Measurements from ENCODE around the gene WDR59. TPM values are rescaled to one million over a fixed set of nuclear protein-coding genes. Genes with fewer than 3 reads are reported as not detected.

Gene WDR59
- total and polyA plus RNA-seq, 9 of the 15 experiments (the other 6 are each of a cell fraction or from before 2014, with no cell fraction given): 12.7 to 126 (median 34.7) TPM

DNA sequence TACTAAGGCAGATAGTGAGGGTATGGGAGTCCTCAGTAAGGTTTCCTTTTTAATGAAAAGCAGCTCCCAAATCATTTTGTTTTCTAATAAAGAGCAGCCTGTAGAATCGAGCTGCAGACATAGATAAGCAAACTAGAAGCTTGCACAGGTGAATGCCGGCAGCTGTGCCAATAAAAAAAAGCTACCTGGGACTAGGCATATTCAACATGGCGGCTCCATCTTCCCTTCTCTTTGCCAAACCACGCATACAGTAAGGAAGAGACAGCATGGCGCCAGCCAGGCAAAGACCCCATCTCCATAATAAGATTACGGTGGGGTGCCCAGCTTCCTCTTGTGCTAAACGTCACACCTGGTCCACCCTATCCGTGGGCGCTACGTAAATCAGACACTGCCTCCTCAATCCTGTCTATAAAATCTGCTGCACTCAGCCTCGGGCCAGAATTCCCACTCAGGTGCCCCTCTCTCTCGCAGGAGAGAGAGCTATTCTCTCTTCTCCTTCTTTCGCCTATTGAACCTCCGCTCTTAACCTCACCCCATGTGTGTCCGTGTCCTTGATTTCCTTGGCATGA is 117.6 kb downstream of the WDR59 start:
- Histone ChIP-seq H3K9me1 (ENCODE audit: control insufficient read depth, insufficient read depth, low read length) (no peaks in the 10 kb centered on the region), H2AFZ (ENCODE audit: low read depth, low read length) (no peak overlapping the region), H3K36me3 (ENCODE audit: control insufficient read depth, insufficient read depth, low read length) (peaks cover 6% of the 10 kb centered on the region; the same call in 1 of the 3 replicates), H3K9ac (ENCODE audit: insufficient read depth in 1 of 2, low read depth in 2 of 2, low read length in 2 of 2) (no peak overlapping the region), H3K4me3 (no peak overlapping the region), H3K27ac (ENCODE audit: extremely low read depth, low read depth, low read length) (no peak overlapping the region), H3K4me1 (replicated peaks in 1 of 2; ENCODE audit: control insufficient read depth in 2 of 2, insufficient read depth in 2 of 2, low read length in 2 of 2) (no peaks in the 10 kb centered on the region), H3K4me2 (ENCODE audit: insufficient read depth, low read length) (no peak overlapping the region), H3K79me2 (ENCODE audit: control insufficient read depth, insufficient read depth, low read length) (no peaks in the 10 kb centered on the region), H3K9me3 (replicated peaks; ENCODE audit: control insufficient read depth, insufficient read depth, low read depth, low read length) (no peaks in the 10 kb centered on the region), H4K20me1 (replicated peaks; ENCODE audit: control insufficient read depth, insufficient read depth, low read length) (no peaks in the 10 kb centered on the region), H3K27me3 (ENCODE audit: control insufficient read depth in 2 of 2, insufficient read depth in 2 of 2, low read length in 2 of 2) (no peaks in the 10 kb centered on the region)
- intact Hi-C loops (cut with micrococcal nuclease): loop anchor here (10.0 kb wide), 1 partner anchor 267 kb away; no protein-coding TSS in a partner anchor
- ChIA-PET POLR2A (no interaction called here), CTCF (ENCODE audit: low intra/inter-chr PET ratio) (no interaction called here)
- no TSS peak for BruUV-seq (replicated peaks)
- ATAC-seq (no peak), DNase-seq (ENCODE audit: extremely low read depth in 1 of 4, low spot score in 3 of 4) (no peak), FAIRE-seq (no peak)
- no peak for TF ChIP-seq ZNF551 (CRISPR knock-in tag; IDR thresholded peaks at IDR 0.05)
- peak; percentile 29 for TF ChIP-seq ZFP36 (IDR thresholded peaks at IDR 0.05; ENCODE audit: low read depth, low read length, partially characterized antibody)
- WGBS (ENCODE audit: insufficient coverage, low coverage, missing lambda C conversion rate): 49% methylated on average over 15 of the region's 15 CpGs
- in situ Hi-C loops (cut with MboI): no loop called here

DNA sequence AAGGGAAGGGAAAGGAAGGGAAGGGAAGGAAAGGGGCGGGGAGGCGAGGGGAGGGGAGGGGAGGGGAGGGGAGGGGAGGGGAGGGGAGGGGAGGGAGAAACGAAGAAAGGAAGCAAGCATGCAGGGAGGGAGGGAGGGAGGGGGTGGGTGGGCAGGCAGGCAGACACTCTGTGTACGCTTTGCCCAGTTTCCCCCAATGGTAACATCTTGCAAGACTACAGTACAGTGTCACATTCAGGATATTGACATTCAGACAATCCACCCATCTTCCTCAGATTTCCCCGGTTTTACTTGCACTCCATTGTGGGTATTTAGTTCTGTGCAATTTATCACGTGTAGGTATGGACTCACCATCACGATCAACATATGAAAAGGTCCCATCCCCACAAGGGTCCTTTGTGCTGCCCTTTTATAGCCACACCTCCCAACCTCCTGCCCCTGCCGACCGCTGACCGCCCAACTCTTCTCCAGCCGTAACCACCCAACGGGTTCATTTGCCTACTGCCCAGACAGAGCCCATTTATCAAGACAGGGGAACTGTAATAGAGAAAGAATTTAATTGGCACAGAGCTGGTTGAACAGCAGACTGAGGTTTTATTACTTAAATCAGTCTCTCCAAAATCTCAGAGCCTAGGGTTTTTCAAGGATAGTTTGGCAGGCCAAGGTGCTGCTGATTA is 118.9 kb downstream of the WDR59 start:
- Histone ChIP-seq H3K9me3 (replicated peaks; ENCODE audit: control insufficient read depth, insufficient read depth, low read depth, low read length) (no peaks in the 10 kb centered on the region), H3K4me1 (replicated peaks in 1 of 2; ENCODE audit: control insufficient read depth in 2 of 2, insufficient read depth in 2 of 2, low read length in 2 of 2) (no peaks in the 10 kb centered on the region), H3K27ac (ENCODE audit: extremely low read depth, low read depth, low read length) (no peak overlapping the region), H3K9me1 (ENCODE audit: control insufficient read depth, insufficient read depth, low read length) (no peaks in the 10 kb centered on the region), H3K36me3 (ENCODE audit: control insufficient read depth, insufficient read depth, low read length) (no peaks in the 10 kb centered on the region), H2AFZ (ENCODE audit: low read depth, low read length) (no peak overlapping the region), H3K27me3 (ENCODE audit: control insufficient read depth in 2 of 2, insufficient read depth in 2 of 2, low read length in 2 of 2) (no peaks in the 10 kb centered on the region), H4K20me1 (replicated peaks; ENCODE audit: control insufficient read depth, insufficient read depth, low read length) (no peaks in the 10 kb centered on the region), H3K79me2 (ENCODE audit: control insufficient read depth, insufficient read depth, low read length) (no peaks in the 10 kb centered on the region), H3K4me2 (ENCODE audit: insufficient read depth, low read length) (no peak overlapping the region), H3K9ac (ENCODE audit: insufficient read depth in 1 of 2, low read depth in 2 of 2, low read length in 2 of 2) (no peak overlapping the region), H3K4me3 (no peak overlapping the region)
- in situ Hi-C loops (cut with MboI): no loop called here
- no peak for TF ChIP-seq POLR2H (tag; IDR thresholded peaks at IDR 0.05; ENCODE audit: low read depth)
- no peak for TF ChIP-seq IFI16 (CRISPR knock-in tag; IDR thresholded peaks at IDR 0.05)
- TF ChIP-seq, protein P1, sequence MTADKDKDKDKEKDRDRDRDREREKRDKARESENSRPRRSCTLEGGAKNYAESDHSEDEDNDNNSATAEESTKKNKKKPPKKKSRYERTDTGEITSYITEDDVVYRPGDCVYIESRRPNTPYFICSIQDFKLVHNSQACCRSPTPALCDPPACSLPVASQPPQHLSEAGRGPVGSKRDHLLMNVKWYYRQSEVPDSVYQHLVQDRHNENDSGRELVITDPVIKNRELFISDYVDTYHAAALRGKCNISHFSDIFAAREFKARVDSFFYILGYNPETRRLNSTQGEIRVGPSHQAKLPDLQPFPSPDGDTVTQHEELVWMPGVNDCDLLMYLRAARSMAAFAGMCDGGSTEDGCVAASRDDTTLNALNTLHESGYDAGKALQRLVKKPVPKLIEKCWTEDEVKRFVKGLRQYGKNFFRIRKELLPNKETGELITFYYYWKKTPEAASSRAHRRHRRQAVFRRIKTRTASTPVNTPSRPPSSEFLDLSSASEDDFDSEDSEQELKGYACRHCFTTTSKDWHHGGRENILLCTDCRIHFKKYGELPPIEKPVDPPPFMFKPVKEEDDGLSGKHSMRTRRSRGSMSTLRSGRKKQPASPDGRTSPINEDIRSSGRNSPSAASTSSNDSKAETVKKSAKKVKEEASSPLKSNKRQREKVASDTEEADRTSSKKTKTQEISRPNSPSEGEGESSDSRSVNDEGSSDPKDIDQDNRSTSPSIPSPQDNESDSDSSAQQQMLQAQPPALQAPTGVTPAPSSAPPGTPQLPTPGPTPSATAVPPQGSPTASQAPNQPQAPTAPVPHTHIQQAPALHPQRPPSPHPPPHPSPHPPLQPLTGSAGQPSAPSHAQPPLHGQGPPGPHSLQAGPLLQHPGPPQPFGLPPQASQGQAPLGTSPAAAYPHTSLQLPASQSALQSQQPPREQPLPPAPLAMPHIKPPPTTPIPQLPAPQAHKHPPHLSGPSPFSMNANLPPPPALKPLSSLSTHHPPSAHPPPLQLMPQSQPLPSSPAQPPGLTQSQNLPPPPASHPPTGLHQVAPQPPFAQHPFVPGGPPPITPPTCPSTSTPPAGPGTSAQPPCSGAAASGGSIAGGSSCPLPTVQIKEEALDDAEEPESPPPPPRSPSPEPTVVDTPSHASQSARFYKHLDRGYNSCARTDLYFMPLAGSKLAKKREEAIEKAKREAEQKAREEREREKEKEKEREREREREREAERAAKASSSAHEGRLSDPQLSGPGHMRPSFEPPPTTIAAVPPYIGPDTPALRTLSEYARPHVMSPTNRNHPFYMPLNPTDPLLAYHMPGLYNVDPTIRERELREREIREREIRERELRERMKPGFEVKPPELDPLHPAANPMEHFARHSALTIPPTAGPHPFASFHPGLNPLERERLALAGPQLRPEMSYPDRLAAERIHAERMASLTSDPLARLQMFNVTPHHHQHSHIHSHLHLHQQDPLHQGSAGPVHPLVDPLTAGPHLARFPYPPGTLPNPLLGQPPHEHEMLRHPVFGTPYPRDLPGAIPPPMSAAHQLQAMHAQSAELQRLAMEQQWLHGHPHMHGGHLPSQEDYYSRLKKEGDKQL (CRISPR knock-in tag; IDR thresholded peaks at IDR 0.05; ENCODE audit: borderline replicate concordance): no peak
- no peak for TF ChIP-seq NR2C2 (CRISPR knock-in tag; IDR thresholded peaks at IDR 0.05)
- no peak for TF ChIP-seq NR2C2 (tag; IDR thresholded peaks at IDR 0.05)
- TF ChIP-seq ETS2 (tag; IDR thresholded peaks at IDR 0.05; ENCODE audit: borderline replicate concordance, poor library complexity, severe bottlenecking): no peak
- ATAC-seq: no peak
- WGBS (ENCODE audit: insufficient coverage, low coverage, missing lambda C conversion rate): 38% methylated on average over 8 of the region's 12 CpGs
- BruUV-seq (replicated peaks): no TSS peak
- CTCF ChIA-PET (ENCODE audit: low intra/inter-chr PET ratio): no interaction called here
- intact Hi-C loops (cut with micrococcal nuclease): loop anchor here (10.0 kb wide), 1 partner anchor 269 kb away; no protein-coding TSS in a partner anchor
- FAIRE-seq: no peak
- POLR2A ChIA-PET: interaction anchor here (0.6 kb wide), 2 partner anchors 174 to 1939 kb away, joined by 3 read pairs; no protein-coding TSS in a partner anchor
- DNase-seq (ENCODE audit: extremely low read depth in 1 of 4, low spot score in 3 of 4): no peak
